ENCODE measurements around the gene ZNF394. TPM values are rescaled to one million over a fixed set of nuclear protein-coding genes. Genes with fewer than 3 reads are reported as not detected.

ZNF394 gene
- polyA plus RNA-seq, 3 donors, result 8.2 to 20.8 (median 15.2) TPM

GRCh38 chr7:99499371-99499720 lies 735 bp downstream of the ZNF394 start:
- peak overlapping the region; percentile 95 for H3K27ac ChIP-seq (ENCODE audit: low read depth, low read length)
- WGBS, 3 donors, result 0 to 1% (median 0%) methylated on average over 14 of the region's 14 CpGs

DNA sequence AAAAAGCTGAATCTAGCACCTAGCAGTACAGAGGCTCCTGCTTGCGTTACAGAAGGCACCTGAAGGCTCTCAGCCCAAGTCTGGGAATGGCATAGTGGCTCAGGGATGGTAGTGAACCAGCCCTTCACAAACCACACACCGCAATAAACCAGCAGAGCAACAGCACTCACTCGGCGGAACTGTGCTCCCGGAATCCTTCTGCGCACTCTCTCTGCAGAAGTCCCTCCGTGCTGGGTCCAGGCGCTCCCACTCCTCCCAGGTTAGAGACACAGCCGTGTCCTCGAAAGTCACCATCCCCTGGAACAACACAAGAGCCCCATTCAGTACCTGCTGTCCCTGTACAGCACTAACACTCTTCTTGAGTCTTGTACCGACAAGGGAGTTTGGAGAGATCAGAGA lies 1.5 kb downstream of the ZNF394 start:
- WGBS, 3 donors, result 56 to 75% (median 70%) methylated on average over 11 of the region's 11 CpGs
- H3K27ac ChIP-seq (ENCODE audit: low read depth, low read length), result no peak overlapping the region

GRCh38 chr7:99497766-99498545 lies 2.1 kb downstream of the ZNF394 start:
- WGBS, 3 donors, result 76 to 79% (median 78%) methylated on average over 6 of the region's 6 CpGs
- no peak overlapping the region for H3K27ac ChIP-seq (ENCODE audit: low read depth, low read length)

- 97 to 100% (median 99%) methylated on average over 6 of the region's 6 CpGs for WGBS, 3 donors
- no peak overlapping the region for H3K27ac ChIP-seq (ENCODE audit: low read depth, low read length)
Observed at GRCh38 chr7:99493823-99494222, 6.3 kb downstream of the ZNF394 start.

- H3K27ac ChIP-seq (ENCODE audit: low read depth, low read length), result no peak overlapping the region
- WGBS, 3 donors, result 63 to 71% (median 68%) methylated on average over 3 of the region's 3 CpGs
Observed at GRCh38 chr7:99490878-99491277, 9.2 kb downstream of the ZNF394 start.

GRCh38 chr7:99489235-99489634 lies 10.8 kb downstream of the ZNF394 start:
- 68 to 94% (median 88%) methylated on average over 4 of the region's 4 CpGs for WGBS, 3 donors
- H3K27ac ChIP-seq (ENCODE audit: low read depth, low read length), result no peak overlapping the region

DNA sequence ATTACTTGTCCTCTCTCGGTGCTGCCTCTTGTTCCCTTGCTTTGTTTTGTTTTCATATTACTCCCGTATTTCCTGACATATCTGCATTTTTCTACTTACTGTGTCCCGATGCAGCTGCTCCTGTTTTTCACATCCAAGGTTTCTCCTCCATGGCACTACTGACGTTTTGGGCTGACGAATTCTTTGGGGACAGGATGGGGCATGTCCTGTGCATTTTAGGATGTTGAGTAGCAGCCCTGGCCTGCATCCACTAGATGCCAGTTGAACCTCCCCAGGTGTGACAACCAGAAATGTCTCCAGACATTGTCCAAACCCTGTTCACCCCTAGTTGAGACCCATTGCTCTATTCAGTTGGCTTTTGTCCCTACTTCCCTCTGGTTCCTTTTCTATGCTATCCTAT lies 15.0 kb downstream of the ZNF394 start:
- no peak overlapping the region for H3K27ac ChIP-seq (ENCODE audit: low read depth, low read length)
- WGBS, 3 donors, result 90 to 92% (median 90%) methylated on average over 5 of the region's 5 CpGs

DNA sequence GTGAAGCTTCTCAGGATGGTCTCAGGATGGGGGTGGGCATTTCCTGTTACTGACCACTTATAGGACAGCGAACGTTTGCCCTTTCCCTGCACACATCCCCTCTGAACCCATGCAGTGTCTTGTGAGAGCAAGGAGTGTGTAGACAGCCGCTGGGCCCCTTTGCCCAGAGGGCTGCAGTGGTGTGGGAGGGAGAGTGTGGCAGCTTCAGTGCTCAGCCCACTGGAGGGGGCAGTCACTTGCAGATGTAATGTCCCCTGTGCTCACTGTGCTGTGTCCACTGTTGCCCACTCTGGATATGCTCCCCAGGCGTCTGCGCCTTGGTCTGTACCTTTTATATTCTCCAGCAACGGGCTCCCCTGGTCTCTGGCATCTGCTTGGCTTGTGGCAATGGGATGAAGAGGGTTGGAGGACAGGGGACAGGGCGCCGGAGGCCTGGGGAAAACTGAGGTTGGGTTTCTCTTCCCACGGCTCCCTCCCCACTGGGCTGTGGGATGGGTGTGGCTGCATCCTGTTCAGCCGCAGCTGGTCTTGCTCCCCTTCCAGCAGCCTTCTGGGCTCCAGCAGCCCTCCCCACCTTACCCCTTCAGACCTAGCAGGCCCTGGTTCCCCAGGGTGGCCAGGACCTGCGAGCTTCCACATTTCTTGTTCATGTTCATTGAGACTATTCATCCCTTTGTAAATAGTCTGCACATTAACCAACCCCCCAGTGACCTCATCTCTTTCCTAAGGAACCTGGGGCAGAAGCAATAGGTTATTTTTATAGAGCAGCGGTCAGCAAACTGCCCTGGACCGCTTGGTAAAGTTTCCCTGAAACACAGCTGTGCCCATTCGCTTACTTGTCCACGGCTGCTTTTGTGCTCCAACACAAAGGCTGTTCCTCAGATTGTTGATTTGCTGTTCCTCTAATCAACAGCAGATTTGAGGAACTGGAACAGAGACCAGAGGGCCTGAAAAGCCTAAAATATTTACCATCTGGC lies 21.3 kb downstream of the ZNF394 start:
- H3K27ac ChIP-seq (ENCODE audit: low read depth, low read length), result no peak overlapping the region

DNA sequence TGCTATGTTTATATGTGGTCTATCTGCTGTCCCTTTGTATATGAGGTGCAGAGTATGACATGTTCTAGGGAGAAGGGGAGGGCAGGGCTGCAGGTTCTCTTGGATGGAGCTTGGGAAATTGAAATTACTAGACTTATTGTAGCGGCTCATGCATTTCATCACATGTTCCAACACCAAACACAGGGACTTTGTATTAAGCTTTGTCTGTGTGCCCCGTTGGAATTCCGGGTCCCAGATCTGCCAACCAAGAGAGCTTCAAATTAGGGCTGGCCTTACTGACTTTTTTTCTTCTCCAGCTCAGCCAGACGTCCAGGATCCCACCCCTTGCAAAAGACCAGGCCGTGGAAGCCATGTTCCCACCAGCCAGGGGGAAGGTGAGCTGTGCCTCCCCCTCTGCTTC lies 24.0 kb downstream of the ZNF394 start:
- H3K27ac ChIP-seq (ENCODE audit: low read depth, low read length), result no peak overlapping the region
- WGBS, 3 donors, result 80 to 86% (median 82%) methylated on average over 5 of the region's 5 CpGs

More for the DNA sequence above, 21.3 kb downstream of the ZNF394 start:
- 67 to 78% (median 71%) methylated on average over 14 to 15 of the region's 15 CpGs for WGBS, 3 donors

DNA sequence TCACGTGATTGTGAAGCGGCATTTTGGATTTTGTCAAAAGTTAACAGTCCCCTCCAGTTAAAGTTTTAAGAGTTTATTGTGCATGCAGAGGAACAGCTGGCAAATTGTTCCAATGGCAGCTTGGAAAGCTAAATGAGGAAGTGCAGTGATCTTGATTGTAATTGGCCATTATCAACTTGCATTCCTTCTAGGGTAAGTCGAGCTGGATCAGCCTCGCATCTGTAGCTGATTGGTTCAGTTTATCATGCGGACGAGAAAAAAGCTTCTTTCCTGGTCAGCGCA lies 26.8 kb downstream of the ZNF394 start:
- H3K27ac ChIP-seq (ENCODE audit: low read depth, low read length), result no peak overlapping the region
- WGBS, 3 donors, result 0 to 2% (median 1%) methylated on average over 7 of the region's 7 CpGs

DNA sequence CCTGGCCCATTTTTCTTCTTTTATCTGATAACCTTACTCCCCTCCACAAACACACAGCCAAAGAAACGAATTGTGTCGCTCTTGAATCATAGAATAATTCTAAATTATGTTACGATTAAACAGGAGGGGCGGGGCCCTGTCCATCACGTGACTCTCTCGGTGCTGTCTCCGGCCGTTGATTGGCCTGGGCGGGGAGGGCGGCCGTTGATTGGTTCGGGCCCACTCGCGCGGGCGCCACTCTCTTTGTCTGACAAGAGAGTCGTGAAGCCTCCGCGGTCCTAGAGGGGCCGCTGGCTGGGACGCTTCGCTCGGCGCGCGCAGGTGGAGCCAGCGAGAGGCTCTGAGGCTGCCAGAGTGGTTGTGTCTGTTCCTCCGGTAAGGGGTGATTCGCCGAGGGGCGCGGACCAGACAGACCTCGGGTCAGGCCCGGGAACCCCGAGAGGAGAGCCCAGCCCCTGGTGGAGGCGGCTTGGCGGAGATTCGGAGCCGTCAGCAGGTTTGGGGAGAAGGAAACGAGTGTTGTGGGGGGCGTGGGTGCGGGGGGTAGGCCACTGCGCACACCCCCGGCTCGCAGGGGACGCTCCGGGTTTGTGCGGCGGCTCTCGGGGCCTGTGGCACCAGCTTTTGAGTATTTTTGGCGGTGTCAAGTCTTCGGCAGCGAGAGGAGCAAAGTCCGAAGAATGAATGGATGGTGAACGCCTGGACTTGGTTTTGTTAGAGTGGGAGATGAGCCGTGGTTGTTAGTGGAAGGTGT lies 27.3 kb downstream of the ZNF394 start, which contains the start of gene ZNF789:
Gene ZNF789 (plus strand): TSS at position 330 of the 754 bp plus-strand sequence. CDS start 3,567 bp downstream, outside the sequence.
- WGBS, 3 donors, result 0 to 1% (median 0%) methylated on average over 56 of the region's 56 CpGs
- H3K27ac ChIP-seq (ENCODE audit: low read depth, low read length), result peak within 1 kb of the TSS; percentile 32

DNA sequence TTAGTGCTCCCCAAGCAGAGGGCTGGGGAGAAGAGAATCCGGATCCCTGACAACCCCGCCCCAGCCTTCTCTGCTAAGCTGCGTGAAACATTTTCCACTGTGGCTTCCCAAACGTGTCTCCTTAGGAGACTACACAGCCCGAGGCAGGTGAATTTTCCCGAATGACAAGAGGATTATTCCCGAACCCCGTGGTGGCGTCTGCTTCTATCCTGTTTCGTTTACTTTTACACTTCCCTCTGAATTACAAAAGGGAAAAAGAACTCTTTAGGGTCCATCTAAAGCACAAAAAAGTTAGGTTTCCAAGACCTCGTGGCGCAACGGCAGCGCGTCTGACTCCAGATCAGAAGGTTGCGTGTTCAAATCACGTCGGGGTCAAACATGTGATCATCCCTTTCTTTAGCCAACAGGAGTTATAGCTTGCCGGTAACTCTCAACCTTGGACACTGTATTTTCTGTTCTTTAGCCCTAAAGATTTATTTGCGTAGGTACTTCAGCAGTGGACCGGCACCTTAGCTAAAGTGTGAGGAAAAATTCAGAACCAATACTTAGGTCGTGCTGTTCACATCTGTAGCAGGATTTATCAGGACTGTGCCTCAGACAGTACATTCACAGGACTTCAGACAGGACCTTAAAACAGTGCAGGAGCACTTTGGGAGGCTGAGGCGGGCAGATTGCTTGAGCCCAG lies 30.6 kb downstream of the ZNF394 start:
- 35 to 50% (median 42%) methylated on average over 23 of the region's 23 CpGs for WGBS, 3 donors
- no peak overlapping the region for H3K27ac ChIP-seq (ENCODE audit: low read depth, low read length)

GRCh38 chr7:99468336-99468918 lies 31.7 kb downstream of the ZNF394 start:
- WGBS, 3 donors, result 83 to 92% (median 89%) methylated on average over 29 of the region's 29 CpGs
- no peak overlapping the region for H3K27ac ChIP-seq (ENCODE audit: low read depth, low read length)

DNA sequence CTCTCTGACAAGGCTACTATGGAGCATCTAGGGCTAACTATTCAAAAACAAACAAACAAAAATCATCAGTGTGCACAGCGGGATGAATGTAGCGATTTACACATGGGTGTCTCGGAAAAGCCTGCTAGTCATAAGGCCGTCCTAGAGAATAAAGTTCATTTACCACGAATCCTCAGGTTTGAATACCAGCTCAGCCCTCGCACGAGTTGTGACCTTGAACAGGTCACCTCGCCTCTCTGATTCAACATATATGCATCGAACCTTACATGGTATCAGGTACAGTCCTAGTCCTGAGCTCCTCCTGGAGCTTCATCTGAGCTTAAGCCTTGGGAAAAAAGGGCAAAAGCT lies 34.7 kb downstream of the ZNF394 start:
- no peak overlapping the region for H3K27ac ChIP-seq (ENCODE audit: low read depth, low read length)
- WGBS, 3 donors, result 3 to 7% (median 4%) methylated on average over 9 of the region's 9 CpGs

DNA sequence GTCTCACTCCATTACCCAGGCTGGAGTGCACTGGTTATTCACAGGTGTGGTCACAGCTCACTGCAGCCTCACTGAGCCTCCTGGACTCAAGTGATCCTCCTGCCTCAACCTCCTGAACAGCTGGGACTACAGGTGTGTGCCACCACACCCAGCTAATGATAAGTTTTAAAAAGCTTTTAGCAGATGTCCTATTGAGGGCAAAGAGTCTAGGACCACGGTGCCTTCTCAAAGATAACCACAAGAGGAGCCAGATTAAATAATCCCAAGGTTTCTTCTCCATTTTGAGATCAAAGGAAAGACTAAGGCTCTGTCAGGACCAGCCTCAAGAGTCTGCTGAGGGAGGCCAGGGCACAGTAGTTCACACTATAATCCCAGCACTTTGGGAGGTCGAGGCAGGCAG lies 38.9 kb downstream of the ZNF394 start:
- 90 to 96% (median 95%) methylated on average over 2 of the region's 2 CpGs for WGBS, 3 donors

DNA sequence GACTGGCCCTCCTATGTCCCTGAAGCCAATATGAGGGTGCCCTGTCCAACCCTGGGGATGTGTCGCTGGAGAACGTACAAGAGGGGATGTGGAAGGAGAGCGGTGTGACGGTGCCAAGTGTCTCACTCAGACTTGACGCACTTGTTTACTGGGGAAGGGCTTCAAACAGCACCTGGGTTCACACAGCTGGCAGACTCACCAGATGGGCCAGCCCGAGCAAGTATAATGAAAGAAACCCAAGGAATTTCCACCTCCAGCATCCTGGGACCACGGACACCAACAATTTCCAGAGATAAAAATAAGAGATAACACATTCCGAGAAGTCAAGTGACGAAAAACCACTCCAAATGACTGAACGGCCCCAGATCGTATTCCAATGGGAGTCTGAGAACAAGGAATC lies 39.4 kb downstream of the ZNF394 start:
- WGBS, 3 donors, result 74 to 90% (median 84%) methylated on average over 11 of the region's 11 CpGs
- H3K27ac ChIP-seq (ENCODE audit: low read depth, low read length), result no peak overlapping the region

More for the DNA sequence above, 38.9 kb downstream of the ZNF394 start:
- H3K27ac ChIP-seq (ENCODE audit: low read depth, low read length), result no peak overlapping the region

- WGBS, 3 donors, result 88 to 89% (median 89%) methylated on average over 8 of the region's 8 CpGs
- H3K27ac ChIP-seq (ENCODE audit: low read depth, low read length), result no peak overlapping the region
Observed at GRCh38 chr7:99459087-99459486, 41.0 kb downstream of the ZNF394 start.
